Measurements from ENCODE around the gene ROBO4.

The ROBO4 gene

GRCh38 chr11:124898263-124898680 lies 607 bp upstream of the ROBO4 start:
- Histone ChIP-seq H4K20me1 (ENCODE audit: low read depth, low read length) (no peaks in the 10 kb centered on the region), H3K4me3 (ENCODE audit: insufficient read depth, low read length, poor library complexity, severe bottlenecking) (no peak overlapping the region), H3K9me3 (ENCODE audit: insufficient read depth, low read length) (no peaks in the 10 kb centered on the region), H3K79me2 (ENCODE audit: insufficient read depth, low read length) (no peaks in the 10 kb centered on the region), H3K4me2 (ENCODE audit: low read depth, low read length, poor library complexity, severe bottlenecking) (no peak overlapping the region), H3K9me2 (replicated peaks; ENCODE audit: insufficient read depth, low read length) (no peaks in the 10 kb centered on the region), H3K27ac (ENCODE audit: low read depth, low read length) (no peak overlapping the region), H3F3A (ENCODE audit: insufficient read depth) (no peaks in the 10 kb centered on the region), H3K36me3 (ENCODE audit: low read length) (no peaks in the 10 kb centered on the region), H3K27me3 (ENCODE audit: low read length) (0 out of 2 replicates have a peak, but pooled peaks cover 5% of the 10 kb centered on the region), H3K9ac (ENCODE audit: low read length) (no peak overlapping the region), H2AFZ (ENCODE audit: low read depth, low read length, severe bottlenecking) (no peak overlapping the region)
- TF ChIP-seq EZH2phosphoT487 (conservative IDR thresholded peaks at IDR 0.05; ENCODE audit: low read length): no peak
- no peak for TF ChIP-seq CTCF (IDR thresholded peaks at IDR 0.05; ENCODE audit: insufficient read depth, low read length, poor library complexity, severe bottlenecking)

- Histone ChIP-seq H3K9ac (ENCODE audit: low read length) (no peak overlapping the region), H3K4me3 (ENCODE audit: insufficient read depth, low read length, poor library complexity, severe bottlenecking) (no peak overlapping the region), H3K4me2 (ENCODE audit: low read depth, low read length, poor library complexity, severe bottlenecking) (no peak overlapping the region), H3K79me2 (ENCODE audit: insufficient read depth, low read length) (no peaks in the 10 kb centered on the region), H3K36me3 (ENCODE audit: low read length) (no peaks in the 10 kb centered on the region), H4K20me1 (ENCODE audit: low read depth, low read length) (no peaks in the 10 kb centered on the region), H3K27ac (ENCODE audit: low read depth, low read length) (no peak overlapping the region), H3K27me3 (ENCODE audit: low read length) (0 out of 2 replicates have a peak, but pooled peaks cover 1% of the 10 kb centered on the region), H2AFZ (ENCODE audit: low read depth, low read length, severe bottlenecking) (no peak overlapping the region), H3K9me3 (ENCODE audit: insufficient read depth, low read length) (no peaks in the 10 kb centered on the region), H3F3A (ENCODE audit: insufficient read depth) (no peaks in the 10 kb centered on the region), H3K9me2 (replicated peaks; ENCODE audit: insufficient read depth, low read length) (no peaks in the 10 kb centered on the region)
- TF ChIP-seq CTCF (IDR thresholded peaks at IDR 0.05; ENCODE audit: insufficient read depth, low read length, poor library complexity, severe bottlenecking) (no peak), EZH2phosphoT487 (conservative IDR thresholded peaks at IDR 0.05; ENCODE audit: low read length) (no peak)
Observed at GRCh38 chr11:124896821-124897391, 759 bp downstream of the ROBO4 start.

- Histone ChIP-seq H3K9me3 (ENCODE audit: insufficient read depth, low read length) (no peaks in the 10 kb centered on the region), H3K27ac (ENCODE audit: low read depth, low read length) (no peak overlapping the region), H3K4me3 (ENCODE audit: insufficient read depth, low read length, poor library complexity, severe bottlenecking) (no peak overlapping the region), H3K36me3 (ENCODE audit: low read length) (no peaks in the 10 kb centered on the region), H3F3A (ENCODE audit: insufficient read depth) (no peaks in the 10 kb centered on the region), H3K4me2 (ENCODE audit: low read depth, low read length, poor library complexity, severe bottlenecking) (no peak overlapping the region), H3K27me3 (ENCODE audit: low read length) (no peaks in the 10 kb centered on the region), H2AFZ (ENCODE audit: low read depth, low read length, severe bottlenecking) (no peak overlapping the region), H4K20me1 (ENCODE audit: low read depth, low read length) (no peaks in the 10 kb centered on the region), H3K9ac (ENCODE audit: low read length) (no peak overlapping the region), H3K9me2 (replicated peaks; ENCODE audit: insufficient read depth, low read length) (no peaks in the 10 kb centered on the region), H3K79me2 (ENCODE audit: insufficient read depth, low read length) (no peaks in the 10 kb centered on the region)
- TF ChIP-seq CTCF (IDR thresholded peaks at IDR 0.05; ENCODE audit: insufficient read depth, low read length, poor library complexity, severe bottlenecking) (no peak), EZH2phosphoT487 (conservative IDR thresholded peaks at IDR 0.05; ENCODE audit: low read length) (no peak)
Observed at GRCh38 chr11:124896071-124896750, 1.5 kb downstream of the ROBO4 start.

Measured in SU-DHL-6 (cell line).